AG04449 (cell line): ENCODE measurements around the gene CRB2.
"Not testable (repeated sequence)": the region's sequence is repeated elsewhere in the genome, so short reads cannot be mapped to it uniquely, and the experiment has no call there.

Source experiments
- CTCF ChIA-PET: fragments of 350-600 bp; formaldehyde crosslinking; extraction: SDS; loops from one replicate; lab custom pipeline; 2021; ENCODE audit warnings: antibody characterized with exemption; lab: Yijun Ruan, JAX
- POLR2A ChIA-PET: fragments of 400-600, 350-600 bp; formaldehyde crosslinking; extraction: SDS; loops from one replicate; lab custom pipeline; 2020; ENCODE audit warnings: antibody characterized with exemption, inconsistent platforms; lab: Yijun Ruan, JAX
- DNase-seq: peaks from one replicate; pipeline ENCODE4 v3.0.0-alpha.2; 2010; ENCODE audit warnings: low read depth, low spot score
- H3K4me3 ChIP-seq: 2 replicates; pipeline ENCODE4 v1.5.1; 2011; ENCODE audit warnings: low read depth, mild to moderate bottlenecking, control low read depth, low read length
- CTCF ChIP-seq: IDR thresholded peaks from one replicate; pipeline ENCODE4 v1.5.1; 2011; ENCODE audit warnings: mild to moderate bottlenecking, moderate library complexity, low read length, control low read depth, inconsistent platforms; ENCODE audit not compliant: insufficient read depth; ENCODE audit errors: missing control alignments

CRB2 gene

GRCh38 chr9:123391946-123392345 lies 35.9 kb downstream of the CRB2 start:
- no peak overlapping the region for H3K4me3 ChIP-seq
- CTCF ChIA-PET, result interaction anchor here (1.3 kb wide), 1 partner anchor 42 kb away, joined by 3 read pairs; no protein-coding TSS in a partner anchor
- POLR2A ChIA-PET, result no interaction called here
- no peak for DNase-seq
- TF ChIP-seq CTCF, result no peak

GRCh38 chr9:123392802-123393201 lies 36.8 kb downstream of the CRB2 start:
- TF ChIP-seq CTCF, result no peak
- DNase-seq, result no peak
- no peak overlapping the region for H3K4me3 ChIP-seq
- ChIA-PET CTCF (interaction anchor here (1.5 kb wide), 1 partner anchor 9 kb away, joined by 3 read pairs; no protein-coding TSS in a partner anchor), POLR2A (no interaction called here)

DNA sequence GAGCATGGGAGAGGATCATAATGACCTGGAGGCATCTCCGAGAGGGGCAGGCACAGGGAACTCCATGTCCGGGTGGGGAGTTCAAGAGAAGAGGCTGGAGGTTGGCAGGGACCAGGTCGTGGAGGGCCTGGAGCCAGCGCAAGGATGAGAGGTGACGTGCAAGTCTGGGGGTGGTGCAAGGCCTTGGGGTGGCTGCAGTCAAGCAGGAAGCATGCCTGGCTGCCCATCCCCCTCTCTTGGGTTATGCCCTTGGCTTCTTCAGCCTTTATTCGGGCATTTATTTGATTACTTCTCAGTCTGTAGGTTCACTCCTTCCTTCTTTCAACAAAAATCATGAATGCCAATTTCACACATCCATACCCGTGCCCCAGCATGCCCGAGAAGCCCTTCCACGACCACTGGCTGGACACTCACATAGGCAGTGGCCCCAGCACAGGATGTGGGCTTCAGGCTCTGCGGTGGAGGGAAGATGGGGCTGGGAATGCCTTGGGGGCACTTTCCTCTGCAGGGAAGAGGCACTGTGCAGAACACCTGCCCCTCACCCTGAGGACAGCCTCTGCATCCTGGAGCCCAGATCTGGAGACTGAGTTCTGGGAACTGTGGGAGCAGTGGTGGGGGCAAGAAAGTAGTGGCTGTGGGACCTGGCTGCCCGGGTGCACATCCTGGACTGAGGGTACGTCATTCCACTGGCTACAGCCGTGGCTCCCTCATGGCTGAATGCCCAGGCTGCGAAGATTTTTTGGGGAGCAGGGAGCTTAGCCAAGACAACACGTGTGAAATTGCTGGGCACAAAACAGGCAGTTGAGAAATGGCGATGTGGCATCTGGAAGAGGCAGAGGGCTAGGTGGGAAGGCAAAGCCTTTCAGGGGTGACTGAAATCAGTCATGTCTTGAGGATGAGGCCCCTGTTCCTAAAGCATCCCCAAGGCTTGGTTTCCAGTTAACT lies 38.6 kb downstream of the CRB2 start:
- ChIA-PET CTCF (interaction anchor here (1.3 to 1.6 kb wide), 2 partner anchors 40 to 646 kb away, joined by 3 to 4 read pairs; no protein-coding TSS in a partner anchor), POLR2A (no interaction called here)
- no peak for TF ChIP-seq CTCF
- DNase-seq, result no peak
- H3K4me3 ChIP-seq, result no peak overlapping the region

DNA sequence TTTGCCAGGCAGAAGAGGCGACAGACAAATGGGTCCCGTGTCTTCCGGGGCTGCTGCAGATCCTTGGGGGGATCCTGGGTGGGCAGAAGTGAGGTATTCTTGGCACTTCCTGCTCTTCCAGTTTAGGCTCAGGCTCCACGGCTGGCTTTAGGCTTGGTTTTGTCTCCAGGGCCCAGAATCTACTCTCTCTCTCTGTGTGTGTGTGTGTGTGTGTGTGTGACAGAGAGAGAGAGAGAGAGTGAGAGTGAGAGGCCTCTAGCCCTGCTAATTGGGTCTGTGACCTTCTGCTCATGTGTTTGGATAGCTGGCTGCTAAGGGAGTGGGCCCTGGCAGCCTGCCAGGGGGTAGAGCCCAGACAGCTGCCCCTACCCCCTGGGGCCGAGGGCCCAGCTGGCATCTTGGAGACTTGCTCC lies 39.3 kb downstream of the CRB2 start:
- POLR2A ChIA-PET, result no interaction called here
- no peak for TF ChIP-seq CTCF
- CTCF ChIA-PET, result interaction anchor here (1.3 to 1.6 kb wide), 2 partner anchors 41 to 645 kb away, joined by 3 to 4 read pairs; no protein-coding TSS in a partner anchor
- DNase-seq, result no peak
- no peak overlapping the region for H3K4me3 ChIP-seq

DNA sequence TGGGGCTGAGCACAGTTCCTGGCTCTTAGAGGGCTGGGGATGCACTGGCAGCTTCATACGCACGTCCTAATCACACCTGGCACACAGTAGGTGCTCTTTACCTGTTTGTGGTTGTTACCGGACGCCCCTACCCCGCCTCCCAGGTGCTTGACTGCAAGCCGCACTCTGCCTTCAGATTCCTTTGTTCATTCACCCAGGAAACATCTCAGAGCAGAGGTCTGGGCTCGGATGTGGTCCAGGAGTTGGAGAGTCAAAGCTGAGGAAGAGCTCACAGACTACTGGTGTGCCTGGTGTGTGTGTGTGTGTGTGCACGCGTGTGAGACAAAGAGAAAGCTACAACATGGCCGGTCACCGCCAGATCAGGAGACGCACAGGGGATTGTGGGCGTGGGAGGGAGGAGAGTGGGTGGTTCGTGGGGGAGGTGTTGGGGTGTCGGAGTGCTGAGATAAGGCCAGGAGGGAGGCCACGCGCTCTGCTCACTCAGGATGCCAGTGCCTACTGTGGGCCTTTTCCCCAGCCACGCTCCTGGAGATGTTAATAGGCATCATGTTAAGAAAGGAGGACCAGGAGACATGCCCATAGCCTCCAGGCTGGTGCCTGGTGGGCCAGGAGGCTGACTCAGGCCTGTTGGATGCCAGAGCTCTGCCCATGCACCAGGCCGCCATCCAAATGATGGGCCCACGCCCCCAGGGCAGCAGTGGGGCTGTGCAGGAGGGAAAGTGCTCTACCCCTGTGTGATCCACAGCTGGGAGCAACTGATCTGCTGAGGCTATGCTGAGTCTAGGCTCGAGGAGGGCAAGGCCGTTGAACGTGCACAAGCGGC lies 39.9 kb downstream of the CRB2 start:
- H3K4me3 ChIP-seq, result no peak overlapping the region
- POLR2A ChIA-PET, result no interaction called here
- CTCF ChIA-PET, result interaction anchor here (1.0 to 1.8 kb wide), 4 partner anchors 8 to 645 kb away, joined by 3 to 10 read pairs (median 4); no protein-coding TSS in a partner anchor
- no peak for DNase-seq
- TF ChIP-seq CTCF, result no peak

- POLR2A ChIA-PET, result no interaction called here
- no peak for TF ChIP-seq CTCF
- CTCF ChIA-PET, result interaction anchor here (1.3 kb wide), 1 partner anchor 12 kb away, joined by 4 read pairs; no protein-coding TSS in a partner anchor
- no peak for DNase-seq
- no peak overlapping the region for H3K4me3 ChIP-seq
Measured at GRCh38 chr9:123397975-123398374, 42.0 kb downstream of the CRB2 start.

DNA sequence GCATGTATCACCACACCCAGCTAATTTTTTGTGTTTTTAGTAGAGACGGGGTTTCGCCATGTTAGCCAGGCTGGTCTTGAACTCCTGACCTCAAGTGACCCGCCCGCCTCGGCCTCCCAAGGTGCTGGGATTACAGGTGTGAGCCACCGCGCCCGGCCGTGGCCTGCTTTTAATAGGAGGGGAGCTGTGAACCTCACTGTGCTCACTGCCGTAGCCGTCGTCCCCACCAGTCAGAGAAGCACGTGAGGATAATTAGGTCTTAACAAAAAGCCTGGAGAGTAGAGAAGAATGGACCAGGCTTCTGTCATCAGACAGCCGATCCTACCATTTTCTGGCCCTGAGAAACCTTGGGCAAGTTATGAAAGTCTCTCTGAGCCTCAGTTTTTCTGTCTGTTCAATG lies 42.9 kb downstream of the CRB2 start:
- H3K4me3 ChIP-seq, POLR2A ChIA-PET, DNase-seq: not testable (repeated sequence)
- CTCF ChIA-PET, result interaction anchor here (1.0 to 4.5 kb wide), 5 partner anchors 10 to 642 kb away, joined by 4 to 23 read pairs (median 6); no protein-coding TSS in a partner anchor
